ENCODE data around the gene ROBO2.

The ROBO2 gene

GRCh38 chr3:77188210-77188609 lies 148.3 kb downstream of the ROBO2 start:
- no peak overlapping the region for H3K27ac ChIP-seq
- no peak for TF ChIP-seq CTCF (IDR thresholded peaks at IDR 0.05)
- TF ChIP-seq ZFX (IDR thresholded peaks at IDR 0.05; ENCODE audit: borderline replicate concordance) = no peak

- H3K27ac ChIP-seq = no peak overlapping the region
- TF ChIP-seq ZFX (IDR thresholded peaks at IDR 0.05; ENCODE audit: borderline replicate concordance) (no peak), CTCF (IDR thresholded peaks at IDR 0.05) (no peak)
These were observed 149.4 kb downstream of the ROBO2 start for GRCh38 chr3:77189258-77189657.

- H3K27ac ChIP-seq = no peak overlapping the region
- TF ChIP-seq ZFX (IDR thresholded peaks at IDR 0.05; ENCODE audit: borderline replicate concordance) (no peak), CTCF (IDR thresholded peaks at IDR 0.05) (no peak)
These were observed 149.8 kb downstream of the ROBO2 start for GRCh38 chr3:77189684-77190083.

- H3K27ac ChIP-seq = no peak overlapping the region
- TF ChIP-seq CTCF (IDR thresholded peaks at IDR 0.05) = no peak
- TF ChIP-seq ZFX (IDR thresholded peaks at IDR 0.05; ENCODE audit: borderline replicate concordance) = no peak
These were observed 150.5 kb downstream of the ROBO2 start for GRCh38 chr3:77190374-77190773.

GRCh38 chr3:77191014-77191413 lies 151.1 kb downstream of the ROBO2 start:
- H3K27ac ChIP-seq = no peak overlapping the region

GRCh38 chr3:77191640-77192039 lies 151.7 kb downstream of the ROBO2 start:
- no peak for TF ChIP-seq CTCF (IDR thresholded peaks at IDR 0.05)
- TF ChIP-seq ZFX (IDR thresholded peaks at IDR 0.05; ENCODE audit: borderline replicate concordance) = no peak
- no peak overlapping the region for H3K27ac ChIP-seq

More at GRCh38 chr3:77191014-77191413, 151.1 kb downstream of the ROBO2 start:
- TF ChIP-seq ZFX (IDR thresholded peaks at IDR 0.05; ENCODE audit: borderline replicate concordance) = no peak
- TF ChIP-seq CTCF (IDR thresholded peaks at IDR 0.05) = no peak

GRCh38 chr3:77195766-77196545 lies 156.1 kb downstream of the ROBO2 start:
- TF ChIP-seq ZFX (IDR thresholded peaks at IDR 0.05; ENCODE audit: borderline replicate concordance) (no peak), CTCF (IDR thresholded peaks at IDR 0.05) (no peak)
- no peak overlapping the region for H3K27ac ChIP-seq

All from 22Rv1 (cell line).